COLO829 (cell line): ENCODE measurements around the gene RPL5.
"Not testable (repeated sequence)": the region's sequence is repeated elsewhere in the genome, so short reads cannot be mapped to it uniquely, and the experiment has no call there.

Experiments used
- DNase-seq: peaks from one replicate; pipeline ENCODE4 v3.0.0; 2012; ENCODE audit warnings: low spot score

The RPL5 gene

GRCh38 chr1:92831762-92832536 is at the start of gene RPL5:
Gene RPL5 (plus strand): TSS chr1:92832040. CDS start chr1:92832115, 75 bp downstream.
- peak; percentile 95 for DNase-seq

GRCh38 chr1:92783550-92783949 is 48.3 kb upstream of the RPL5 start:
- not testable (repeated sequence) for DNase-seq

GRCh38 chr1:92784021-92784638 is 47.7 kb upstream of the RPL5 start:
- DNase-seq, result no peak

- DNase-seq, result peak; percentile 79
These were observed 47.0 kb upstream of the RPL5 start, which contains the start of gene EVI5 for GRCh38 chr1:92784639-92785500. Gene EVI5 (minus strand): TSS chr1:92785108. CDS start chr1:92736546, 48,562 bp downstream.

DNA sequence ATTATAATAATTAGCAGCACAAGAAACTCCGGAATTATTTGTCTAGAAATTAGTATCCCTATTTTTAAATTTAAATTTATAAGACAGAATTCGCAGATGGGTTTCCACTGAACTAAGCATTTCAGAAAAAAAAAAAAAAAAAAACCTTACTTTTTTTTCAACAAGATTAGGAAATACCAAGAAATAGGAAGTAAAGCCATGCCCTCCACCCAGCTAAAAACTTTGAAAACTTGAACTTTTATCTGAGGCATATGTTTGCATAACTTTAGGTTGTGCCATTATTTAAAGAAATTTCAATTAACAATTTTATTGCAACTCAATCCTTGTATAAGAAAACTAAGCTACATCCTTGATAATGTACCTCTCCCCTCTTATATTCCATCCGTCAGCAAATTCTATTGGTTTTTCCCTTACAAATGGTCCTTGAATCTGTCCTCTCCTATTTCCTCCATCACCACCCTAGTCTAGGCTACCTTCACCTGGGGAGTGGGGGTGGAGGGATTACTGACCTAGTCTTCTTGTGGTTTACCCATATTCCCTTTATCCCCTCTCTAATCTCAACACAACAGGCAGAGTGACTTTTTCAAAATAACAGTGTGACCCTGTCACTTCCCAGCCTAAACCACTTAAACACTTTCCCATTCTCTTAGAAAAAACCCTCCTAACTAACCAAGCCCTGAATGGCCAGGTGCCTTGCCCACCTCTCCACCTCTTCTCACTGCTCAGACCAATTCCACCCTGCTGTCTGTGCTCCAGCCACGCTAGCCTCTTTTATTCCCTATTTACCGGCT is 45.5 kb upstream of the RPL5 start:
- no peak for DNase-seq

GRCh38 chr1:92790081-92790480 is 41.8 kb upstream of the RPL5 start:
- DNase-seq, result no peak

GRCh38 chr1:92790867-92791266 is 41.0 kb upstream of the RPL5 start:
- no peak for DNase-seq

DNA sequence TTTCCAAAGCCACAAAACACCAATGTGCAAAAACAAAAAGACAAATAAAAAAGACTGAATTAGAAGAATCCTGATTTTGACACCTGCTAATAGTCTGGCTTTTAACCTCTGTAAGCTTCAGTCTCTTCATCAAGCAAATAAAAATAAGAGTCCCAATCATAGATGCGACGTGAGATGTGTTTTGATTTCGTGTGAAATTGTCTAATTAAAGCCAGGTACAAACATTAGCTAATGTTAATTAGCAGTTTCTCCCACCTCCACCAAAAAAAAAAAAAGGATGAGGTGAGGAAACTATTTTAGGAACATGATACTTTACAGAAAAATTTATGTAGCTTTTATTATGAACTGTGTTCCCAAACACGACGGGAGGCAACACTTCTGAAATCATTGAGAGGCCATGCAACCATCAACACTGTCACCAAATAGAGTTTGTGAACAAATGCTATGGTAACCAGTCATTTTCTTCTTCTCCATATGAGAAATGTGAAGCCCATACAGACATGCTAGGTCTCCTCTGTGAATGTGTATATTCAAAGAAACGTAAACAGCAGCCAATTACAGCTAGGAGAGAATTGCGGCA is 40.3 kb upstream of the RPL5 start:
- no peak for DNase-seq

- DNase-seq, result no peak
These were observed 39.5 kb upstream of the RPL5 start for GRCh38 chr1:92792340-92792782.

- DNase-seq, result no peak
These were observed 36.7 kb upstream of the RPL5 start for GRCh38 chr1:92795166-92795565.

- DNase-seq, result no peak
These were observed 34.5 kb upstream of the RPL5 start for GRCh38 chr1:92797297-92797696.

GRCh38 chr1:92797961-92798360 is 33.9 kb upstream of the RPL5 start:
- peak; percentile 82 for DNase-seq

- DNase-seq, result no peak
These were observed 28.5 kb upstream of the RPL5 start for GRCh38 chr1:92803140-92803887.

DNA sequence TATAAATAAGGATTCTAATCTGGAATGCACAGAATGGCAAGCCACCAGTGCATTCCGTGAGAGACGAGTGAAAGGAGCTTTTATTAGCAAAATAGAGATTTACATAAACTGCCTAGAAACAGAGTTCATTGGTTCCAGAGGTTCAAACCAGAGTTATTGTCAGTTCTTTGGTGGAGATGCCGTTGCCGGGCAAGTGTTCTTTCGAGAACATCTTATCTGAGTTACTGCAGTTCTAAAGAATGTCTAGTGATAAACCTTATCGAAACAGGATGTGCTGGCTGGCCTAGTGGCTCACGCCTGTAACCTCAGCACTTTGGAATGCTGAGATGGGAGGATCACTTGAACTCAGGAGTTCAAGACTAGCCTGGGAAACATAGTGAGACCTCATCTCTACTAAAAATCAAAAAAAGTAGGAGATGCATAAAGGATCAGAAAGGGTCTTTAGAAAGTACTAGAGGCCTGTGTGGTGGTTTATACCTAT is 27.1 kb upstream of the RPL5 start:
- DNase-seq, result peak; percentile 83

DNA sequence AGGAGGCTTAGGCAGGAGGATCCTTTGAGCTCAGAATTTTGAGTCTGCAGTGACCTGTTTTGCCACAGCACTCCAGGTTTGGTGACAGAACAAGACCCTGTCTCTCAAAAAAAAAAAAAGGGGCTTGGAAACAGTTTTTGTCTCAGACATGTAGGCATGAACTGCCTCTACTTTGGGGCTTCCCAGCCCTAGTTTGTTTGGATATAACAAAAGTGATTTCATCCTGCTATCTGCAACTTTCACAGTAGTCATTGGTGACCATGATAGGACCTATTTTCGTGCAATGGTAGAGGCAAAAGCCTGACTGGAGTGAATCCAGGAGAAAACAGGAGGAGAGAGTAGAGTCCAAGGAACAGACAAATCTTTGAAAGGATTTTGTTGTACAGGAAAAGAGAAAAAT is 26.6 kb upstream of the RPL5 start:
- no peak for DNase-seq

- no peak for DNase-seq
These were observed 23.5 kb upstream of the RPL5 start for GRCh38 chr1:92808381-92808780.

GRCh38 chr1:92816732-92817131 is 15.1 kb upstream of the RPL5 start:
- no peak for DNase-seq

GRCh38 chr1:92817137-92817697 is 14.6 kb upstream of the RPL5 start:
- no peak for DNase-seq

- no peak for DNase-seq
These were observed 13.7 kb upstream of the RPL5 start for GRCh38 chr1:92817986-92818764.
